T-helper 1 cell treated with Interleukin-12 subunit alpha and Interleukin-12 subunit beta and Interleukin-4 antibody, amounts not matched to agents 30 μg/mL and 1 μg/mL, for 36 hours (primary cell): ENCODE measurements around the gene PPP1R9A.
"Not testable (repeated sequence)": the region's sequence is repeated elsewhere in the genome, so short reads cannot be mapped to it uniquely, and the experiment has no call there.

Experiments
- H3K27ac Mint-ChIP-seq: one replicate; pipeline ENCODE4 v1.8.0; 2021; ENCODE audit warnings: mild to moderate bottlenecking, mixed read lengths
- H3K27me3 Mint-ChIP-seq: one replicate; pipeline ENCODE4 v1.8.0; 2021; ENCODE audit warnings: low read depth, mixed read lengths
- H3K36me3 Mint-ChIP-seq: one replicate; pipeline ENCODE4 v1.8.0; 2021; ENCODE audit warnings: low read depth, mixed read lengths
- H3K4me1 Mint-ChIP-seq: one replicate; pipeline ENCODE4 v1.8.0; 2021; ENCODE audit warnings: low read depth, mixed read lengths
- H3K4me3 Mint-ChIP-seq: one replicate; pipeline ENCODE4 v1.8.0; 2021; ENCODE audit warnings: mild to moderate bottlenecking, moderate library complexity, mixed read lengths
- H3K9me3 Mint-ChIP-seq: one replicate; pipeline ENCODE4 v1.8.0; 2021; ENCODE audit warnings: mixed read lengths

The PPP1R9A gene

GRCh38 chr7:94980418-94981142, 73.2 kb downstream of the PPP1R9A start:
- Mint-ChIP-seq H3K36me3 (no peaks in the 10 kb centered on the region), H3K4me1 (no peaks in the 10 kb centered on the region), H3K4me3 (no peak overlapping the region)

DNA sequence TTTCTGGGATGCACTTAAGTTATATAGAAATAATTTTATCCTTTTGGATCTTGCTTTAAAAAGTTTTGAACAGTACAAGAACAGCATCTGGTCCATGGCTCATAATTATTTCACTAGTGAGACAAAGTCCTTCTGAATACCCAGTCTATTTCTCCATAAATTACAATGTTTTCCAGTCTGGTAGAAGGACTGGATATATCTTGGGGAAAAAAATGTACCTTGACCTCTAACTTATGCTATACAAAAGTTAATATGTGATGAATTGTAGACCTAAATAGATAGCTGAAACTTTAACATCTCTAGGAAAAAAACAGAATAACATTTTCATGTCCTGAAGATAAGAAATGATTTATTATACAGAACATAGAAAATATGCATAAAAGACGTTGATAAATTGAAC, 88.5 kb downstream of the PPP1R9A start:
- H3K4me3 Mint-ChIP-seq, result no peak overlapping the region
- H3K27ac Mint-ChIP-seq, result no peak overlapping the region

More at GRCh38 chr7:94980418-94981142, 73.2 kb downstream of the PPP1R9A start:
- no peaks in the 10 kb centered on the region for H3K9me3 Mint-ChIP-seq
- no peak overlapping the region for H3K27ac Mint-ChIP-seq
- no peaks in the 10 kb centered on the region for H3K27me3 Mint-ChIP-seq

DNA sequence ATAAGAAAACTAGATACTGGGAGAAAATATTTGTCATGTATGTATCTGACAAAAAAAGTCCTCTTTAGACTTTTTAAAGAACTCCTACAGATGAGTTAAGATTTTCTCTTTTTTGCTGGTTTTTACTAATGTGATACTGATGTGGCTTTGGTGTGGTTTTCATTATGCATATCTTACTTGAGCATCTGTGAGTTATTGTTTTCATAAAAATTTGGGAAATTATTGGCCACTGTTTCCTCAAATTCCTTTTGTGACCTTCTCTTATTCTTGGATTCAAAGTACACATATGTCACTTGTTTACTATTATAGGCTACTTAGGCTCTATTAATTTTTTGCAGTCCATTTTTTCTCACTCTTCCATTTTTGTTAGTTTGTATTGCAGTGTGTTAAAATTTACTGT, 89.0 kb downstream of the PPP1R9A start:
- Mint-ChIP-seq H3K4me3 (no peak overlapping the region), H3K9me3 (no peaks in the 10 kb centered on the region), H3K27ac (no peak overlapping the region), H3K27me3 (no peaks in the 10 kb centered on the region), H3K4me1 (no peaks in the 10 kb centered on the region), H3K36me3 (no peaks in the 10 kb centered on the region)

More for the DNA sequence above, 88.5 kb downstream of the PPP1R9A start:
- Mint-ChIP-seq H3K4me1 (no peaks in the 10 kb centered on the region), H3K27me3 (no peaks in the 10 kb centered on the region), H3K9me3 (no peaks in the 10 kb centered on the region), H3K36me3 (no peaks in the 10 kb centered on the region)

DNA sequence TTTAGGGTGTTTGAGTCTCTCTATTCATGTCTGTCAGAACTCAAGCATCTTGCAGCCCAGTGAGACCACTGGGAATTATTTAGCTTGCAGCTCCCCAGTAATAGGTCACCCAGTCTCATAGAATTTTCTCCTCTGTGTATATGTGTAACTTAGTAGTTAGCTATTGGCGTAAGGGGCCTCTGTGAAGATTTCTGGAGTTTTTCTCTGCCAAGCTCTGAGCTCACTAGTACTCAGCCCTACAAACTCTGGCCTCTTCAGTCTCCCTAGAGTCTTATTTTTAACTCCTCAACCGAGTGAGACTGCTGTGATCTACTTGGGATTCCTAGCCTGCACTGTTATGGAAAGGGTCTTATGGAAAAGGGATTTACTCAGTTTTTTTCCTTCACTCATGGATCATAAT, 90.2 kb downstream of the PPP1R9A start:
- H3K27me3 Mint-ChIP-seq, result no peaks in the 10 kb centered on the region
- no peaks in the 10 kb centered on the region for H3K9me3 Mint-ChIP-seq
- no peak overlapping the region for H3K4me3 Mint-ChIP-seq

GRCh38 chr7:94998266-94999068, 91.1 kb downstream of the PPP1R9A start:
- H3K36me3 Mint-ChIP-seq, result no peaks in the 10 kb centered on the region
- no peaks in the 10 kb centered on the region for H3K27me3 Mint-ChIP-seq
- H3K4me1 Mint-ChIP-seq, result no peaks in the 10 kb centered on the region
- no peak overlapping the region for H3K27ac Mint-ChIP-seq
- no peak overlapping the region for H3K4me3 Mint-ChIP-seq
- no peaks in the 10 kb centered on the region for H3K9me3 Mint-ChIP-seq

More for the DNA sequence above, 90.2 kb downstream of the PPP1R9A start:
- Mint-ChIP-seq H3K4me1 (no peaks in the 10 kb centered on the region), H3K27ac (no peak overlapping the region), H3K36me3 (no peaks in the 10 kb centered on the region)

DNA sequence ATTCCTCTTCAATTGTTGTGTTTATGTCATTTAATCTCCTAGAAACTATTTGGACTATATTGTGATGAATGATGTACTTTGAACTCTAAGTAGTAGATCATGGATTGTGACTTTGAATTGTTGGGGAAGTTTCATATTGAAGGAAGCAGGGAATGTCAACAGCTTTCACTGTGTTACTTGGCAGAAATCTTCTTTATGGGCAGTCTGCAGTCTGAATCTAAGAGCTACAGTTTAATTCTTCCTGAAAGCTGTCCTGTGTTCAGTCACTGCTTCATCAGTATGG, 91.6 kb downstream of the PPP1R9A start:
- no peak overlapping the region for H3K27ac Mint-ChIP-seq
- no peak overlapping the region for H3K4me3 Mint-ChIP-seq
- no peaks in the 10 kb centered on the region for H3K9me3 Mint-ChIP-seq
- H3K36me3 Mint-ChIP-seq, result no peaks in the 10 kb centered on the region
- H3K4me1 Mint-ChIP-seq, result no peaks in the 10 kb centered on the region
- no peaks in the 10 kb centered on the region for H3K27me3 Mint-ChIP-seq

DNA sequence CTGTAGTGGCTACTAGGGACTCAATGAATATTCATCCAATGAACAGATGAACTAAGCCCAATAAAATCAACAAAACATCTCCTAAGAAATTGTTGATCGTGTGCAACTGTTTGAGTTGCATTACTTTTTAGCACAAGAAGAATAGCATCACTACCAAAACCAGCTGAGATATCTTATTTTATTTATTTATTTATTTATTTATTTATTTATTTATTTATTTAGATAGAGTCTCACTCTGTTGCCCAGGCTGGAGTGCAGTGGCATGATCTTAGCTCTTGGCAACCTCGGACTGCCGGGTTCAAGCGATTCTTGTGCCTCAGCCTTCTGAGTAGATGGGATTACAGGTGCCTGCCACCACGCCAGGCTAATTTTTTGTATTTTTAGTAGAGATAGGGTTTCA, 92.2 kb downstream of the PPP1R9A start:
- not testable (repeated sequence) for H3K36me3 Mint-ChIP-seq, H3K27ac Mint-ChIP-seq, H3K9me3 Mint-ChIP-seq, H3K27me3 Mint-ChIP-seq, H3K4me1 Mint-ChIP-seq, H3K4me3 Mint-ChIP-seq

GRCh38 chr7:95001258-95001657, 93.9 kb downstream of the PPP1R9A start:
- H3K9me3 Mint-ChIP-seq, result no peaks in the 10 kb centered on the region
- no peaks in the 10 kb centered on the region for H3K4me1 Mint-ChIP-seq
- no peak overlapping the region for H3K4me3 Mint-ChIP-seq
- no peaks in the 10 kb centered on the region for H3K27me3 Mint-ChIP-seq
- no peak overlapping the region for H3K27ac Mint-ChIP-seq
- no peaks in the 10 kb centered on the region for H3K36me3 Mint-ChIP-seq

DNA sequence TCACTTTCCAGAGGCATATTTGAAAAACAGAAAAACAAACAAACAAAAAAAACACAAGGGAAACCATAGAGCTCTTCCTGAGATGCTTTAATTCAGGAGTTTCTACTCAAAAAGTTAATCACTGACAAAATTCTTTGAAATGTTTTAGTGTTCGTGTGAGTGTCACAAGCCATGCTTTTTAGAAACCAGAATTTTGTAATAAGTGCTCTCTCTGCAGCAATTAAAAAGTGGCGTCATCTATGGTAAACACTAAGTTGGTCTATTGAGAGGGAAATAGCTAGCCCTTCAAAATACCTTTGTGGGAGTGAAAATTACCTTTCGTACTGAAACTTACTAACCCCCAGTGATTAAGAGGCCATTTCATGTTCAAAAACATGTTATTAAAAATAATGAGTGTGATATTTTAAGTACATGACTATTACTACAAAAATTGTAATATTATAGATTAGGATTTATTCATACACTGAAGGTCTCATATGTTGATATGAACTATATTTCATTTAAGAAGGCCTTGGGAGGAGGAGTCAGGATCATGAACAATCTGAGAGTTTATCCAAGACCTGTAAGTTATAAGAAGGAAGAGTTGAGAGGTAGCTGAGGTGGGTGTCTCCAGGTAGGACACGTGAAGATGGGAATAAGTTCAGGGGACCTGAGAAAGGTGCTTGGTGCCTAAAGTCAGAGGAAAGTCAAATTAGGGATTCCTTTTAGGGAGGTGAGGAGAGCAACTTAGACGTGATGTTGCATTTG, 94.6 kb downstream of the PPP1R9A start:
- Mint-ChIP-seq H3K4me3 (no peak overlapping the region), H3K9me3 (no peaks in the 10 kb centered on the region)

DNA sequence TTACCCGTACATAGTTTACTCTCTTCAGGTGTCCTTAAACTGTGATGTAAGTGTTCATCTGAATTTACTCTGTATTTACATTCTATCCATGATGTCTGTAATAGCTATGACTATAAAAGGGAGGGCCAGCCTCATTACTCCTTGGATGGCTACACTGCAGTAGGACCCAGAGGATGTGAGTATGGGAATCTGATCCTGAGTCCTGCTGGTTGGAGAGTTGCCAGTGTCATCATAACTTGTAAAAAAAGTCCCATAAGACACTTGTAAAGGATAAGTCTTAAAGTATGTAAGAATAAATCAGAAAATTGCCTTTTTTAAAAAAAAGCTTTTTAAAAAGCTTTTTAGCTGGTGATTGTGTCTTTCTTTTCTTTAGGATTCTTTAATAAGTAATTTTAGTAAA, 95.4 kb downstream of the PPP1R9A start:
- Mint-ChIP-seq H3K4me3 (no peak overlapping the region), H3K27me3 (no peaks in the 10 kb centered on the region), H3K27ac (no peak overlapping the region), H3K9me3 (no peaks in the 10 kb centered on the region), H3K36me3 (no peaks in the 10 kb centered on the region), H3K4me1 (no peaks in the 10 kb centered on the region)

More for the DNA sequence above, 94.6 kb downstream of the PPP1R9A start:
- H3K36me3 Mint-ChIP-seq, result no peaks in the 10 kb centered on the region
- H3K27me3 Mint-ChIP-seq, result no peaks in the 10 kb centered on the region
- no peak overlapping the region for H3K27ac Mint-ChIP-seq
- no peaks in the 10 kb centered on the region for H3K4me1 Mint-ChIP-seq

DNA sequence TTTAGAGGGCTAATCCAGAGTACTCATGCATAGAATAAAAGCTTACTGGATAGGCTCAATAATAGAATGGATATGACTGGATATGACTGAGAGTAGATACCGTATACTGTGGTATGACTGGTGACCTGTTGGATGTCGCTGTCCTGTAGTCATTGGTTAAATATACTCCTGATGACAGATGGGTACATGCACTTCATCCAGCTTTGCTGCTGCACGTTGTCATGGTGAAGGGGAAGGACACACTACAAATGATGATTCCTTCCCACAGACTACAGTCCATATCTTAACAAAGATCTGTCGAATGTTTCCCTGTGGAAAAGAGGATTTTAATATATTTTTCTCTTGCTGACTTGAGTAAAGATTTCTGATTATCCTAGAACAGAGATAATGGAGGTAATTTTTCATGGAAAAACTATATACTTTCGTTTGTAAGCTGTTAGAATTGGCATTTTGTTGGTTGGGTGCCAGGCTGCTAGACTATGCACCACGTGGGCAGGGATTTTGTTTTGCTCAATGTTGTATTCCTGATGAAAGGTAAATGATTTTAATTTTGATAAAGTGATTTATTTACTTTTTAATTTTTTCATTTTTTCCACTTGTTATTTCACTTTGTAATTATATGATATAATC, 97.3 kb downstream of the PPP1R9A start:
- Mint-ChIP-seq H3K4me1 (no peaks in the 10 kb centered on the region), H3K27ac (no peak overlapping the region), H3K4me3 (no peak overlapping the region), H3K27me3 (no peaks in the 10 kb centered on the region), H3K9me3 (no peaks in the 10 kb centered on the region), H3K36me3 (no peaks in the 10 kb centered on the region)

GRCh38 chr7:95006010-95006409, 98.6 kb downstream of the PPP1R9A start:
- no peak overlapping the region for H3K27ac Mint-ChIP-seq
- H3K27me3 Mint-ChIP-seq, result no peaks in the 10 kb centered on the region
- no peaks in the 10 kb centered on the region for H3K4me1 Mint-ChIP-seq
- H3K9me3 Mint-ChIP-seq, result no peaks in the 10 kb centered on the region
- H3K36me3 Mint-ChIP-seq, result no peaks in the 10 kb centered on the region
- H3K4me3 Mint-ChIP-seq, result no peak overlapping the region

DNA sequence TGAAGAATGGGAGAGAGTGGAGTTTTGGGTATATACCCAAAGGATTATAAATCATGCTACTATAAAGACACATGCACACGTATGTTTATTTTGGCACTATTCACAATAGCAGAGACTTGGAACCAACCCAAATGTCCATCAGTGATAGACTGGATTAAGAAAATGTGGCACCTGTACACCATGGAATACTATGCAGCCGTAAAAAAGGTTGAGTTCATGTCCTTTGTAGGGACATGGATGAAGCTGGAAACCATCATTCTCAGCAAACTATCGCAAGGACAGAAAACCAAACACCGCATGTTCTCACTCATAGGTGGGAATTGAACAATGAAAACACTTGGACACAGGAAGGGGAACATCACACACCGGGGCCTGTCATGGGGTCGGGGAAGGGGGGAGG, 101.4 kb downstream of the PPP1R9A start:
- not testable (repeated sequence) for H3K27ac Mint-ChIP-seq, H3K27me3 Mint-ChIP-seq, H3K36me3 Mint-ChIP-seq, H3K9me3 Mint-ChIP-seq, H3K4me3 Mint-ChIP-seq, H3K4me1 Mint-ChIP-seq

- Mint-ChIP-seq H3K27me3 (no peaks in the 10 kb centered on the region), H3K27ac (no peak overlapping the region), H3K4me1 (no peaks in the 10 kb centered on the region), H3K4me3 (no peak overlapping the region), H3K9me3 (no peaks in the 10 kb centered on the region), H3K36me3 (no peaks in the 10 kb centered on the region)
Measured at GRCh38 chr7:95011146-95011928, 103.9 kb downstream of the PPP1R9A start.
